Measurements from ENCODE around the gene SPATA33.

- TF ChIP-seq GATA1 (IDR thresholded peaks at IDR 0.05; ENCODE audit: low read depth, low read length) (no peak), POLR2A (IDR thresholded peaks at IDR 0.05; ENCODE audit: low read length) (no peak)
These were observed 34.0 kb upstream of the SPATA33 start for GRCh38 chr16:89623511-89624261.
